Muscle of arm (tissue), 12 donors: ENCODE results near the gene DYNLL2. TPM values are rescaled to one million over a fixed set of nuclear protein-coding genes. Genes with fewer than 3 reads are reported as not detected.

Experiments
- polyA plus RNA-seq, 12 donors: library from polyadenylated mRNA; unstranded; fragments of 120-200 nt; gene quantifications; one replicate each; pipeline ENCODE4 v1.2.1, GENCODE V29; 2013; ENCODE audit not compliant: insufficient read length in 12 of 12

Gene DYNLL2
- polyA plus RNA-seq, 12 donors, result 35.1 to 56.8 (median 38.9) TPM; not detected in 1

Other genes with a start within 250 kb of the DYNLL2 start
- gene MRPS23, start 233.4 kb upstream of the DYNLL2 start, polyA plus RNA-seq, result 10 to 100 TPM in 11 of 12 donors, not detected in 1; 23.4 to 42.0 (median 33.2) TPM
- 10 to 100 TPM in 11 of 12 donors, not detected in 1; 39.6 to 81.1 (median 49.1) TPM for gene CUEDC1, start 128.0 kb upstream of the DYNLL2 start, polyA plus RNA-seq
- gene VEZF1, start 95.2 kb upstream of the DYNLL2 start, polyA plus RNA-seq, result 10 to 100 TPM in 11 of 12 donors, not detected in 1; 41.1 to 77.1 (median 54.7) TPM
- gene SRSF1, start 76.2 kb upstream of the DYNLL2 start, polyA plus RNA-seq, result 100 to 1,000 TPM in 11 of 12 donors, not detected in 1; 146 to 244 (median 191) TPM
- gene OR4D1, start 65.0 kb downstream of the DYNLL2 start, polyA plus RNA-seq, result under 1 TPM in 2 of 12 donors, not detected in 10; 0.04 TPM
- gene OR4D2, start 83.6 kb downstream of the DYNLL2 start, polyA plus RNA-seq, result not detected
- gene EPX, start 109.3 kb downstream of the DYNLL2 start, polyA plus RNA-seq, result 1 to 10 TPM in 1 of 12 donors, under 1 TPM in 9, not detected in 2; 0.14 to 5.7 (median 0.29) TPM
- gene MKS1, start 135.8 kb downstream of the DYNLL2 start, polyA plus RNA-seq, result 10 to 100 TPM in 11 of 12 donors, not detected in 1; 11.4 to 25.2 (median 16.4) TPM
- gene LPO, start 155.2 kb downstream of the DYNLL2 start, polyA plus RNA-seq, result under 1 TPM in 4 of 12 donors, not detected in 8; 0.08 to 0.40 (median 0.28) TPM
- gene MPO, start 197.5 kb downstream of the DYNLL2 start, polyA plus RNA-seq, result 10 to 100 TPM in 1 of 12 donors, 1 to 10 TPM in 10, not detected in 1; 2.6 to 49.2 (median 5.8) TPM
- 1 to 10 TPM in 11 of 12 donors, not detected in 1; 2.1 to 6.8 (median 5.1) TPM for gene TSPOAP1, start 245.4 kb downstream of the DYNLL2 start, polyA plus RNA-seq